Measurements from ENCODE around the gene PCDHB12.

DNA sequence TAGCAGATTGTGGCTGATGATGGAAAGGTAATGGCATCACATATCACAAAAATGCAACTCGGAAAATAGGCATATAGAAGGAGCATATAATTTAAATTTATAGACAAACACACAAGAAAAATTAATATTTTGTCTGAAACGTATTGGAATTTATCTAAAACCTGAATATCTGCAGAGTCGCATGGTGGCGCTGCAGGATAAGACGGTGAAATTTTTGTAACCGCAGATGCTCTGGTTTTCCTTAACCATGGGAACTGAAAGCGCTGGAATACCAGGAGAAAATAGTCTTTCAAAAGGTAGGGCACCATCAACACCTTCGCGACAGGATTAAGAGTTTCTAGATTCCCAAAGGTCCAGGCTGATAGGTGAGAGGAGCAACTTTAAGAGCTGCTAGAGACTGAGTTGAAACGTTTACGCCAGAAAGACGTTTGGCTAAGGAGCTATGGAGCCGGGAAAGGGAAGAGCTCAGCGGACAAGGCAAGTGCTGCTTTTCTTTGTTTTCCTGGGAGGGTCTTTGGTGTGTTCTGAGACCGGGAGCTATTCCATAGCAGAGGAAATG lies 25.7 kb downstream of the PCDHB12 start:
- TF ChIP-seq, protein P1, sequence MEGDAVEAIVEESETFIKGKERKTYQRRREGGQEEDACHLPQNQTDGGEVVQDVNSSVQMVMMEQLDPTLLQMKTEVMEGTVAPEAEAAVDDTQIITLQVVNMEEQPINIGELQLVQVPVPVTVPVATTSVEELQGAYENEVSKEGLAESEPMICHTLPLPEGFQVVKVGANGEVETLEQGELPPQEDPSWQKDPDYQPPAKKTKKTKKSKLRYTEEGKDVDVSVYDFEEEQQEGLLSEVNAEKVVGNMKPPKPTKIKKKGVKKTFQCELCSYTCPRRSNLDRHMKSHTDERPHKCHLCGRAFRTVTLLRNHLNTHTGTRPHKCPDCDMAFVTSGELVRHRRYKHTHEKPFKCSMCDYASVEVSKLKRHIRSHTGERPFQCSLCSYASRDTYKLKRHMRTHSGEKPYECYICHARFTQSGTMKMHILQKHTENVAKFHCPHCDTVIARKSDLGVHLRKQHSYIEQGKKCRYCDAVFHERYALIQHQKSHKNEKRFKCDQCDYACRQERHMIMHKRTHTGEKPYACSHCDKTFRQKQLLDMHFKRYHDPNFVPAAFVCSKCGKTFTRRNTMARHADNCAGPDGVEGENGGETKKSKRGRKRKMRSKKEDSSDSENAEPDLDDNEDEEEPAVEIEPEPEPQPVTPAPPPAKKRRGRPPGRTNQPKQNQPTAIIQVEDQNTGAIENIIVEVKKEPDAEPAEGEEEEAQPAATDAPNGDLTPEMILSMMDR (IDR thresholded peaks at IDR 0.05), result no peak
- TF ChIP-seq POLR2AphosphoS5 (IDR thresholded peaks at IDR 0.05) (no peak), POLR2A (IDR thresholded peaks at IDR 0.05) (no peak), EP300 (IDR thresholded peaks at IDR 0.05) (no peak)
